MM.1S (cell line): ENCODE measurements around the gene CDH22.

Experiments used
- EZH2 ChIP-seq: fragments of 300-600 bp; sonication (generic); optimal IDR thresholded peaks from 2 replicates; pipeline ENCODE3; 2017; ENCODE audit warnings: low read depth, mild to moderate bottlenecking, antibody characterized with exemption, low read length, mixed read lengths
- TF ChIP-seq, protein P1 (sequence below): fragments of 300-600 bp; sonication (generic); IDR thresholded peaks from 2 replicates; pipeline ENCODE4 v1.5.1; 2016; ENCODE audit warnings: antibody characterized with exemption, low read length, mixed read lengths

DNA sequence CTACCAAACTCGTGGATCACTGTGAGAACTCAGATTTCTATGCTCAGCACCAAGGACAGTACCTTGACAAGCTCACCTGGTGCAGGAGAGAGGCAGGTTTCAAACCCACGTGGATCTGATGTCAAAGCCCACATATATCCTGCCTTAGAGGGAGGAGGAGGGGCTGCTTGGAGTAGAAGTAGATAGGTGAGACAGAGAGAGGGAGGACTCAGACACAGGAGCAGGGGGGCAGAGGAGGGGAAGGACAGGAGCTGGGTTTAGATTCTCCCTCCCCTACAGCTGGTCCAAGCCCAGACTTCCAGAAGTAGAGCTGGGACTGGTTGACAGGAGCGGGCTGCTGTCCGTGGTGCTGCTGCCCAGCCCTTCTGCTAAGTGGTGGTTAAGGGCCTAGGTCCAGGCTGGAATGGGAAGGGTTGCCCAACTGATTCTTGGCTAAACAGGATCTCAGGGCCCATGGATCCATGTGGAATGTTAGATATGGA is 77.5 kb downstream of the CDH22 start:
- TF ChIP-seq, protein P1, sequence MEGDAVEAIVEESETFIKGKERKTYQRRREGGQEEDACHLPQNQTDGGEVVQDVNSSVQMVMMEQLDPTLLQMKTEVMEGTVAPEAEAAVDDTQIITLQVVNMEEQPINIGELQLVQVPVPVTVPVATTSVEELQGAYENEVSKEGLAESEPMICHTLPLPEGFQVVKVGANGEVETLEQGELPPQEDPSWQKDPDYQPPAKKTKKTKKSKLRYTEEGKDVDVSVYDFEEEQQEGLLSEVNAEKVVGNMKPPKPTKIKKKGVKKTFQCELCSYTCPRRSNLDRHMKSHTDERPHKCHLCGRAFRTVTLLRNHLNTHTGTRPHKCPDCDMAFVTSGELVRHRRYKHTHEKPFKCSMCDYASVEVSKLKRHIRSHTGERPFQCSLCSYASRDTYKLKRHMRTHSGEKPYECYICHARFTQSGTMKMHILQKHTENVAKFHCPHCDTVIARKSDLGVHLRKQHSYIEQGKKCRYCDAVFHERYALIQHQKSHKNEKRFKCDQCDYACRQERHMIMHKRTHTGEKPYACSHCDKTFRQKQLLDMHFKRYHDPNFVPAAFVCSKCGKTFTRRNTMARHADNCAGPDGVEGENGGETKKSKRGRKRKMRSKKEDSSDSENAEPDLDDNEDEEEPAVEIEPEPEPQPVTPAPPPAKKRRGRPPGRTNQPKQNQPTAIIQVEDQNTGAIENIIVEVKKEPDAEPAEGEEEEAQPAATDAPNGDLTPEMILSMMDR = no peak
- no peak for TF ChIP-seq EZH2
